IPS DF 19.7 (cell line): ENCODE data around the gene ASB6.

ENCODE experiments used
- DNase-seq: peaks from one replicate; pipeline ENCODE4 v3.0.0-alpha.2; 2013; ENCODE audit warnings: low read depth, low spot score

The ASB6 gene

GRCh38 chr9:129586245-129586644, 55.7 kb downstream of the ASB6 start:
- no peak for DNase-seq

GRCh38 chr9:129585352-129585751, 56.6 kb downstream of the ASB6 start:
- DNase-seq = no peak
